Progenitor cell of endocrine pancreas (in vitro differentiated cells): ENCODE measurements around the gene OSBPL10. TPM values are rescaled to one million over a fixed set of nuclear protein-coding genes. Genes with fewer than 3 reads are reported as not detected.

ENCODE experiments used
- DNase-seq: peaks from one replicate; pipeline ENCODE4 v3.0.0; 2021; ENCODE audit warnings: low spot score; ENCODE audit not compliant: unreplicated experiment
- H3K27ac Mint-ChIP-seq: 2 replicates; pipeline ENCODE4 v1.8.0; 2021; ENCODE audit warnings: mild to moderate bottlenecking, moderate library complexity, mixed read lengths
- H3K27me3 Mint-ChIP-seq: 2 replicates; pipeline ENCODE4 v1.8.0; 2021; ENCODE audit warnings: mixed read lengths
- H3K36me3 Mint-ChIP-seq: 2 replicates; pipeline ENCODE4 v1.8.0; 2022; ENCODE audit warnings: mixed read lengths; ENCODE audit not compliant: insufficient read depth
- H3K4me1 Mint-ChIP-seq: 2 replicates; pipeline ENCODE4 v1.8.0; 2021; ENCODE audit warnings: low read depth, mixed read lengths
- H3K4me3 Mint-ChIP-seq: 2 replicates; pipeline ENCODE4 v1.8.0; 2021; ENCODE audit warnings: low read depth, mild to moderate bottlenecking, moderate library complexity, mixed read lengths
- H3K9me3 Mint-ChIP-seq: 2 replicates; pipeline ENCODE4 v1.8.0; 2021; ENCODE audit warnings: low read depth, mixed read lengths
- total RNA-seq: library from RNA; stranded (reverse); gene quantifications from 2 replicates; pipeline ENCODE4 v1.2.1, GENCODE V29; 2021
- TF ChIP-seq, protein P1 (sequence below): fragments of 200-600 bp; sonication (generic); IDR thresholded peaks from one replicate; pipeline ENCODE4 v1.5.0; 2021; ENCODE audit warnings: antibody characterized with exemption, mild to moderate bottlenecking; ENCODE audit not compliant: unreplicated experiment

Gene OSBPL10
- total RNA-seq, 1 donor from 2014 or later = 25.2 TPM

DNA sequence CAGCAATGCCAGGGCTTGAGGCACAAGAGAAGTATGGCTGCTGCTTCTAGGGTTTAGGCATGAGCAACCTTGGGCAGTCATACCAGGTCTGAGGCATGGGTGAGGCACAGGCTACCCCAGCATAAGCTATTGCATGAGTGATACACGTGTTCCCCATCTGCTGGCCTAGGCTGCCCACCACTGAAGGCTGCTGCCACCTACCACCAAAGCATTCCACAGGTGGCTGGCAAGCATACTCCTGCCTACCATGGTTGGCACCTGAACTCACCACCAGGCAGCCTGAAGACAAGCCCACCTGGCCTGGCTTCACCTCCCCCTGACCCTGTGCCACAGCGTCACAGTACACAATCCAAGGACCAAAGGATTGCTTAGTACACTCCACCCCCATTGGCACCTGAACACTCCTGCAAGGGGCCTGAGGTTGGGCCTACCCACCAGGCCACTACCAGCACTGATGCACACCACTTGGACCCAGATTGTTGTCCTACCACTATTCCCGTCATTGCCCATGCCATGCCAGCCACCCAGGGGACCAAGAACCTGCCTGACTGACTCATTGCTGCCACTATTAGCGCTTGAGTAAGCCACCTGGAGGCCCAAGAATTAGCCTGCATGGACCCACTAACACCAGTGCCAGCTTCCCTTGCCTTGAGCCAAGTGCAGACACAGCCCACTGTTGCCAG, 332.6 kb downstream of the OSBPL10 start:
- Mint-ChIP-seq H3K9me3 (peaks cover 61% of the 10 kb centered on the region), H3K4me3 (no peak overlapping the region), H3K36me3 (peaks cover 69% of the 10 kb centered on the region), H3K27ac (no peak overlapping the region), H3K4me1 (no peaks in the 10 kb centered on the region), H3K27me3 (no peaks in the 10 kb centered on the region)
- no peak for DNase-seq
- TF ChIP-seq, protein P1, sequence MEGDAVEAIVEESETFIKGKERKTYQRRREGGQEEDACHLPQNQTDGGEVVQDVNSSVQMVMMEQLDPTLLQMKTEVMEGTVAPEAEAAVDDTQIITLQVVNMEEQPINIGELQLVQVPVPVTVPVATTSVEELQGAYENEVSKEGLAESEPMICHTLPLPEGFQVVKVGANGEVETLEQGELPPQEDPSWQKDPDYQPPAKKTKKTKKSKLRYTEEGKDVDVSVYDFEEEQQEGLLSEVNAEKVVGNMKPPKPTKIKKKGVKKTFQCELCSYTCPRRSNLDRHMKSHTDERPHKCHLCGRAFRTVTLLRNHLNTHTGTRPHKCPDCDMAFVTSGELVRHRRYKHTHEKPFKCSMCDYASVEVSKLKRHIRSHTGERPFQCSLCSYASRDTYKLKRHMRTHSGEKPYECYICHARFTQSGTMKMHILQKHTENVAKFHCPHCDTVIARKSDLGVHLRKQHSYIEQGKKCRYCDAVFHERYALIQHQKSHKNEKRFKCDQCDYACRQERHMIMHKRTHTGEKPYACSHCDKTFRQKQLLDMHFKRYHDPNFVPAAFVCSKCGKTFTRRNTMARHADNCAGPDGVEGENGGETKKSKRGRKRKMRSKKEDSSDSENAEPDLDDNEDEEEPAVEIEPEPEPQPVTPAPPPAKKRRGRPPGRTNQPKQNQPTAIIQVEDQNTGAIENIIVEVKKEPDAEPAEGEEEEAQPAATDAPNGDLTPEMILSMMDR = no peak

DNA sequence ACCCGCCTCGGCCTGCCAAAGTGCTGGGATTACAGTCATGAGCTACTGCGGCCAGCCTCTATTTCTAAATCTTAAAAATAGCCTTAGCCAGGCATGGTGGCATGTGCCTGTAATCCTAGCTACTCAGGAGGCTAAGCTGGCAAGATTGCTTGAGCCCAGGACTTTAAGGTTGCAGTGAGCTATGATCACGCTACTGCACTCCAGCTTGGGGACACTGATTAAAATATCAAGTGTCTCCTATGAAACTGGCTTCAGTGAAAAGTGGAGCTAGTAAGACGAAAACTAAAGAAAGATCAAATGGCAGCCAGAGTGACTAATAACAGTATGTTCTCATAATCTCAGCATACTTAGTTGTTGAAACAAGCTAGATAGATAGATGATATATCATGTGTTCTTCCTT, 335.8 kb downstream of the OSBPL10 start:
- no peak overlapping the region for H3K4me3 Mint-ChIP-seq
- H3K27me3 Mint-ChIP-seq = no peaks in the 10 kb centered on the region
- H3K27ac Mint-ChIP-seq = no peak overlapping the region
- no peaks in the 10 kb centered on the region for H3K4me1 Mint-ChIP-seq
- peaks cover 36% of the 10 kb centered on the region for H3K9me3 Mint-ChIP-seq
- DNase-seq = no peak
- TF ChIP-seq, protein P1 = no peak
- peaks cover 48% of the 10 kb centered on the region for H3K36me3 Mint-ChIP-seq

DNA sequence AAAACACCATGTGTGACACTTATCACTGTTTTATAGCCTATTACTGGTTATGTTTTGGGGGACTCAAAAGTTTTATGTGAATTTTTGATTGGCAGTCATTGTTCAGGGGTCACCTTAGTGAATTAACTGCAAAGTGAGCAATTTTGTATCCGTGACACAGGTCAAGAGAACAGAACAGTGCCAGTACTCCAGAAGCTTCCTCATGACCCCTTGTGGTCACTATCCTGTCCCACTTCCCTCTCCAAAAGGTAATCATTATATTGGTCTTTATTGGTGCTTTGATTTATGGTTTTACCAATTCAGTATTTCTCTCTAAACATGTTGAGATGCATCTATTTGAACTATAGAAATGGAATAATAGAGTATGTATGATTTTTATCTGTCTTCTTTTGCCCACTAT, 341.2 kb downstream of the OSBPL10 start:
- H3K4me1 Mint-ChIP-seq = no peaks in the 10 kb centered on the region

DNA sequence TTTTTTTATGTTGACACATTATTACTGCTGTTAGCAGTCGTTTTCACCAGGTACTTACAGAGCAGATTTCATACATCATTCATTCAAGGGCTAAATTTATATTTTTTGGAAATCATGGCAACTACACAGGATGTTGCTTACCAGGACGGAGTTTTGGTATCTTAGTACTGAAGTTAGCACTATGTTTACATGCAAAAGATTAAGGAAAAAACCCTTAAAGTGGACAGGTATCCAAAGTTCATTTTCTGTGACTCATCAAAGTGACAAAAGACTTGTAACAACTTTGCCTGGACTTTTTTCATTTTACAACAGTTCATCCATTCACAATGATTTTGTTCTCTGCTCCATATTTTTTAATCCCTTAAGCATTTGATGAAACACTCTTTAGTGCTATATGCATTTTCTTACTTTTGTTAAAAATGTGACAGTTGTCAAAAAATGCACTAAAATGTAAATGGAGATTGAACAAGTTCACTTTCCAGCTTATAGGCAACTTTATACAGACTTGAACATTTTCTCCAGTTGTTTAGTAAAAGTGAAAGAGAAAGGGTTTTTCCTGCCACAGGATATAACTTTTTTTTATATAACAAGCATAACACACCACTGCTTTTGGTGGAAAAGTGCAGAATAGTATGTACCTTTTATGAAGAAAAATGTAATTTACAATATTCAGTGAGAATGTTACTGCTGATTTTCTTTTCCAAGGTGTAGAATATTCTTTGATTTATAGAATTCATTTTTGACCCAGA, 344.2 kb downstream of the OSBPL10 start:
- H3K27ac Mint-ChIP-seq = no peak overlapping the region
- H3K9me3 Mint-ChIP-seq = no peaks in the 10 kb centered on the region
- DNase-seq = no peak
- H3K4me3 Mint-ChIP-seq = no peak overlapping the region
- H3K27me3 Mint-ChIP-seq = no peaks in the 10 kb centered on the region
- no peaks in the 10 kb centered on the region for H3K4me1 Mint-ChIP-seq
- peaks cover 14% of the 10 kb centered on the region for H3K36me3 Mint-ChIP-seq
- TF ChIP-seq, protein P1 = no peak

More for the DNA sequence above, 341.2 kb downstream of the OSBPL10 start:
- Mint-ChIP-seq H3K27me3 (no peaks in the 10 kb centered on the region), H3K36me3 (peaks cover 10% of the 10 kb centered on the region), H3K9me3 (peaks cover 4% of the 10 kb centered on the region), H3K27ac (no peak overlapping the region), H3K4me3 (no peak overlapping the region)
- TF ChIP-seq, protein P1 = no peak
- DNase-seq = no peak

DNA sequence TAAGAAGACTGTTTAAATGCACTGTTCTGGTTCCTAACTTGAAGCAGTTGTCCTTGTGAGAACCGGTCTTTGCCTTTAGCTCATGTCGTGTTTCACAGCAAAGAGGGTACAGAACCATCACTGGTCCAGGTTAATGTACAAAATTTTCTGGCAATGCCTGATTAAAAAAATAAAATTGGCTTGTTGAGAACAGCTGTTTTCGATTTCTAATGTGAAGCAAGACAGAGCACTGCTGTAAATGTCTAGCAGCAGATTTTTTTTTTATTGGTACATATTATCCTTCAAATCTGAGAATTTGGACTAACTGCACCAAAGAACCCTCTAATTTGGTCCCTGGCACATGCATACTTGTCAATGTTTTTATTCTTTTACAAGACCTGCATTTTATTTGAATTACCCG, 345.0 kb downstream of the OSBPL10 start:
- Mint-ChIP-seq H3K27me3 (no peaks in the 10 kb centered on the region), H3K36me3 (peaks cover 15% of the 10 kb centered on the region), H3K4me1 (no peaks in the 10 kb centered on the region), H3K4me3 (no peak overlapping the region), H3K27ac (no peak overlapping the region), H3K9me3 (no peaks in the 10 kb centered on the region)
- TF ChIP-seq, protein P1 = no peak
- DNase-seq = no peak
